Measurements from ENCODE around the gene POU3F1. TPM values are rescaled to one million over a fixed set of nuclear protein-coding genes. Genes with fewer than 3 reads are reported as not detected.
"Not testable (repeated sequence)": the region's sequence is repeated elsewhere in the genome, so short reads cannot be mapped to it uniquely, and the experiment has no call there.

POU3F1 gene
- total RNA-seq, 2 experiments from 2014 or later, result not detected

DNA sequence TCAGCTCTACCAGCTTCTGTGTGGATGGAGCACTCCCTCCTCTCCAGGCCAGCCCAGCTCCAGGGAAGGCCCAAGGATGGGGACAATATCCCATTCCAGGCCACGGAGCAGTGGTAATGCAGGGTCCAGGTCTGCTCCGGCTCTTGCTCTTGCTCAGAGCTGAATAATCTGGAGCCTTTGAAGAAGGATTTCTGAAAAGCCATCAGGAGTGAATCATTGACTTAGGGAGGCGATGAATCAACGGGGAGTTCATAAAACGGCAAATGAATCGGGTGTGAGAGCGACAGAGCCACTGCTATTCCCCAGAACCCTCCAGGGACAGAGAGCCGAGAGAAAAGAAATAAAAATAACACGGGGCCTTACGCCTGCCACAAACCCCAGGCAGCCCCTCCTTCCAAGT is 7.7 kb downstream of the POU3F1 start:
- Mint-ChIP-seq H3K27ac (no peak overlapping the region), H3K9me3 (no peaks in the 10 kb centered on the region), H3K4me1 (peaks cover under 1% of the 10 kb centered on the region), H3K36me3 (ENCODE audit: low read depth) (no peaks in the 10 kb centered on the region), H3K27me3 (peaks cover 34% of the 10 kb centered on the region), H3K4me3 (no peak overlapping the region)
- ChIA-PET CTCF (interaction anchor here (1.4 kb wide), 1 partner anchor 9 kb away, joined by 4 read pairs; no protein-coding TSS in a partner anchor), POLR2A (no interaction called here)
- no peak for DNase-seq

GRCh38 chr1:38037221-38037939 is 9.2 kb downstream of the POU3F1 start:
- ChIA-PET CTCF (no interaction called here), POLR2A (no interaction called here)
- Mint-ChIP-seq H3K27me3 (peaks cover 22% of the 10 kb centered on the region), H3K4me1 (no peaks in the 10 kb centered on the region), H3K27ac (no peak overlapping the region), H3K4me3 (no peak overlapping the region), H3K9me3 (no peaks in the 10 kb centered on the region), H3K36me3 (ENCODE audit: low read depth) (no peaks in the 10 kb centered on the region)
- no peak for DNase-seq

DNA sequence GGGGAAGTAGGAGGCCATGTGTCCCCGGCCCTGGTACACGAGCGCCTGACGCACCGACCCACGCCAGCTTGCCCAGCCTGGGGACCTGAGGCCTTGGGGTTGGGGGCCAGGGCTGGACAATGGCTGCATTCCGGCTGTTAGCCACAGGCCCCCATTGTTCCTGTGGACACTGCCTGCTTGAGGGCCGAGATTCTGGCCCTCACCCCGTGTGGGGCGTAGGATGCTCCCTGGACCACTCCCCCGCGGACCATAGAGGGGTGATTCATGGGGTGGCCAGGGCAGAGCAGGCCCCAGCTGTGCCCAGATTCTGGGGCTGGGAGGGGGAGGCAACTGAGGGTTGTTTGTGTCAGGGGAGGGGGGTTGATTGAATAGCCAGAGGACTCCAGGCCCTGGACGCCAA is 11.7 kb downstream of the POU3F1 start:
- Mint-ChIP-seq H3K27ac (no peak overlapping the region), H3K27me3 (peaks cover 3% of the 10 kb centered on the region), H3K36me3 (ENCODE audit: low read depth) (no peaks in the 10 kb centered on the region), H3K9me3 (no peaks in the 10 kb centered on the region), H3K4me3 (no peak overlapping the region), H3K4me1 (peaks cover 14% of the 10 kb centered on the region)
- DNase-seq, result no peak
- ChIA-PET CTCF (no interaction called here), POLR2A (no interaction called here)

- H3K36me3 Mint-ChIP-seq (ENCODE audit: low read depth); H3K9me3 Mint-ChIP-seq; H3K27me3 Mint-ChIP-seq; H3K4me3 Mint-ChIP-seq; H3K27ac Mint-ChIP-seq; DNase-seq: not testable (repeated sequence)
- peaks cover 33% of the 10 kb centered on the region for H3K4me1 Mint-ChIP-seq
- ChIA-PET POLR2A (interaction anchor here (0.7 kb wide), 1 partner anchor 1737 kb away, joined by 8 read pairs; no protein-coding TSS in a partner anchor), CTCF (interaction anchor here (0.7 to 1.9 kb wide), 3 partner anchors 154 to 803 kb away, joined by 3 to 5 read pairs (median 3); no protein-coding TSS in a partner anchor)
Observed at GRCh38 chr1:38032992-38033391, 13.6 kb downstream of the POU3F1 start.

- H3K36me3 Mint-ChIP-seq (ENCODE audit: low read depth), result no peaks in the 10 kb centered on the region
- no peaks in the 10 kb centered on the region for H3K27me3 Mint-ChIP-seq
- ChIA-PET POLR2A (no interaction called here), CTCF (no interaction called here)
- DNase-seq, result no peak
- H3K27ac Mint-ChIP-seq, result no peak overlapping the region
- H3K9me3 Mint-ChIP-seq, result no peaks in the 10 kb centered on the region
- H3K4me3 Mint-ChIP-seq, result no peak overlapping the region
- H3K4me1 Mint-ChIP-seq, result peaks cover 47% of the 10 kb centered on the region
Observed at GRCh38 chr1:38031513-38031866, 15.1 kb downstream of the POU3F1 start.

DNA sequence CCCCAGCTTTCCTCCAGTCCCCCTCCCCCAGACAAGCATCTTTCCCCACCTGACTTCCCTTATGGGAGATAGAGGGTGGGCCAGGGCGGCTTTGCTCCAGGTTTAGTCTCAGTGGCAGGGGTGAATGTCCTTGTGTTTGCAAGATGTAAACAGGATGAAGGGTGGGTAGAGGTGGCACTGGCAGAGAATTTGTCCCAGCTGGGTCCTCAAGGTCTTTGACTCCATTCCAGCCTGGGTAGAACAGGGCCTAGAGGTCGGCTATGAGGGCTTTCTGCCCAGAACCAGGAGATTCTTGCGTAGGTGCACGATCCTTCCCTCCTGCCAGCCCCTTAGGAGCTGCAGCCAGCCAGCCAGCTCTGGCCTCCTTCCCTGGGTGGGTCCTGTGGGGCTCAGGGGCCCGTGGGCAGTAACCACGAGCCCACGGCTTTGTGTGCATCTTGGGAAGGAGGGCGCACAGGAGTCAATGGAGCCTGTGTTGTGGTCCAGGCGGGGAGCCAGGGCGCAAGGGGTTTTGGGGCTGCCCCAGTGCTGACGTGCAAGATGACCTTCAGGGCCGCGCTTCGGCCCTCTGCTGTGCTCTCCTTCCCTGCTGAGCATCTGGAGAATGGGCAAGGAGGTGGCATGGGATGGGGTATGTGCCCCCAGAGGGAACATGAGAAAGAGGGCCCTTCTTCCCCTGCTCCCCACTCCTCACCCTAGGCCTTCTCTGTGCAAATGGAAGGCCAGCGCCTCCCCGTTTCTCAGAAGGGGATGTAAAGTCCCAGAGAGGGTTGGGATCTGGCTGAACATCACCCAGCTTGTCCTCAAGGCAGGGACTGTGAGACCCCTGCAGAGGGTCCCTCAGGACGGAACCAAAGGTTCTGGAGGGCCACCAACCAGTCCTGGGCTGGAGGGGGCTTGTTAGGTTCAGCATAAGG is 15.7 kb downstream of the POU3F1 start:
- no peak for DNase-seq
- POLR2A ChIA-PET, result interaction anchor here (0.7 kb wide), 1 partner anchor 338 kb away, joined by 3 read pairs; no protein-coding TSS in a partner anchor
- H3K27ac Mint-ChIP-seq, result peak overlapping the region; percentile 80
- no peaks in the 10 kb centered on the region for H3K36me3 Mint-ChIP-seq (ENCODE audit: low read depth)
- H3K4me3 Mint-ChIP-seq, result no peak overlapping the region
- H3K27me3 Mint-ChIP-seq, result no peaks in the 10 kb centered on the region
- H3K9me3 Mint-ChIP-seq, result no peaks in the 10 kb centered on the region
- H3K4me1 Mint-ChIP-seq, result peaks cover 47% of the 10 kb centered on the region
- CTCF ChIA-PET, result interaction anchor here (0.5 to 2.2 kb wide), 4 partner anchors 9 to 864 kb away, joined by 3 to 6 read pairs (median 4); no protein-coding TSS in a partner anchor

GRCh38 chr1:38029685-38030511 is 16.7 kb downstream of the POU3F1 start:
- Mint-ChIP-seq H3K27ac (peak overlapping the region; percentile 80), H3K4me3 (peak overlapping the region; percentile 19), H3K4me1 (peaks cover 47% of the 10 kb centered on the region), H3K36me3 (ENCODE audit: low read depth) (peaks cover 2% of the 10 kb centered on the region), H3K27me3 (no peaks in the 10 kb centered on the region), H3K9me3 (no peaks in the 10 kb centered on the region)
- CTCF ChIA-PET, result interaction anchor here (0.7 to 2.2 kb wide), 6 partner anchors 9 to 865 kb away, joined by 3 to 6 read pairs (median 4); no protein-coding TSS in a partner anchor
- DNase-seq, result peak; percentile 57
- POLR2A ChIA-PET, result interaction anchor here (0.6 to 0.7 kb wide), 3 partner anchors 12 to 337 kb away, joined by 3 to 5 read pairs (median 4); no protein-coding TSS in a partner anchor

DNA sequence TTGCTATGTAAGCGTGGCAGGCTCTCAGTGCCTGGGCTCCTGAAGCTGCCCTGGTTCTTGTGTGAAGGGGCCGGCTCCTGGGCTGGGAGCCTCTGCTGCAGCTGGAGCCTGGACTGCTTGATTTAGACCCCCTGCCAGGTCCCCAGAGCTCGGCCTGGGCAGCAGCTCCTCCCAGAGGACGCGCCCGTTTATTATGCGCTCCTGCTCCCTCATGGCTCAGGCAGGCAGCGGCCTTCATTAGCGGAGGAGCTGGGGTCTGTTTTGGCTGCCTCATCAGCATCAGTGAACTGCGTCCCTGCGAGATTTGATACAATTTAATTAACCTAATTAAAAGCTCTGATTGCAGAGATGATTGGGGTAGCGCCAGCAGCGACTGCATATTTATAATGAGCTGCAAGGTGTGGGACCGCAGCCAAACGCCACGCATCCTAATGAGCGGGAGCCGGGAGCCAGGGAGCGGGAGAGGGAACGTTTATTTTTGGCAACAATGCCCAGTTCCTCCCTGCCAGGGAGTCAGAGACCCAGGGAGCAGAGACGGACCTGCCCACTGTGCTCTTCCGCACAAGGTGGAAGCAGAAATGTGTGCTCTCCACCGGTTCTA is 17.4 kb downstream of the POU3F1 start:
- no peaks in the 10 kb centered on the region for H3K9me3 Mint-ChIP-seq
- no peak for DNase-seq
- peaks cover 47% of the 10 kb centered on the region for H3K4me1 Mint-ChIP-seq
- ChIA-PET POLR2A (no interaction called here), CTCF (interaction anchor here (1.2 to 2.2 kb wide), 4 partner anchors 9 to 20 kb away, joined by 3 to 6 read pairs (median 4); no protein-coding TSS in a partner anchor)
- no peaks in the 10 kb centered on the region for H3K27me3 Mint-ChIP-seq
- H3K4me3 Mint-ChIP-seq, result no peak overlapping the region
- peaks cover 5% of the 10 kb centered on the region for H3K36me3 Mint-ChIP-seq (ENCODE audit: low read depth)
- H3K27ac Mint-ChIP-seq, result peak overlapping the region; percentile 31

- no peak for DNase-seq
- Mint-ChIP-seq H3K9me3 (no peaks in the 10 kb centered on the region), H3K27ac (peak overlapping the region; percentile 54), H3K27me3 (no peaks in the 10 kb centered on the region), H3K4me3 (no peak overlapping the region), H3K36me3 (ENCODE audit: low read depth) (peaks cover 8% of the 10 kb centered on the region), H3K4me1 (peaks cover 47% of the 10 kb centered on the region)
- ChIA-PET CTCF (interaction anchor here (0.9 to 1.5 kb wide), 3 partner anchors 13 to 20 kb away, joined by 3 read pairs; no protein-coding TSS in a partner anchor), POLR2A (no interaction called here)
Observed at GRCh38 chr1:38028671-38029070, 17.9 kb downstream of the POU3F1 start.

- Mint-ChIP-seq H3K9me3 (no peaks in the 10 kb centered on the region), H3K36me3 (ENCODE audit: low read depth) (peaks cover 10% of the 10 kb centered on the region), H3K4me1 (peaks cover 47% of the 10 kb centered on the region), H3K4me3 (no peak overlapping the region), H3K27ac (peak overlapping the region; percentile 54), H3K27me3 (no peaks in the 10 kb centered on the region)
- DNase-seq, result peak; percentile 30
- ChIA-PET POLR2A (no interaction called here), CTCF (interaction anchor here (0.5 to 1.5 kb wide), 4 partner anchors 10 to 507 kb away, joined by 3 read pairs; no protein-coding TSS in a partner anchor)
Observed at GRCh38 chr1:38028105-38028591, 18.4 kb downstream of the POU3F1 start.

DNA sequence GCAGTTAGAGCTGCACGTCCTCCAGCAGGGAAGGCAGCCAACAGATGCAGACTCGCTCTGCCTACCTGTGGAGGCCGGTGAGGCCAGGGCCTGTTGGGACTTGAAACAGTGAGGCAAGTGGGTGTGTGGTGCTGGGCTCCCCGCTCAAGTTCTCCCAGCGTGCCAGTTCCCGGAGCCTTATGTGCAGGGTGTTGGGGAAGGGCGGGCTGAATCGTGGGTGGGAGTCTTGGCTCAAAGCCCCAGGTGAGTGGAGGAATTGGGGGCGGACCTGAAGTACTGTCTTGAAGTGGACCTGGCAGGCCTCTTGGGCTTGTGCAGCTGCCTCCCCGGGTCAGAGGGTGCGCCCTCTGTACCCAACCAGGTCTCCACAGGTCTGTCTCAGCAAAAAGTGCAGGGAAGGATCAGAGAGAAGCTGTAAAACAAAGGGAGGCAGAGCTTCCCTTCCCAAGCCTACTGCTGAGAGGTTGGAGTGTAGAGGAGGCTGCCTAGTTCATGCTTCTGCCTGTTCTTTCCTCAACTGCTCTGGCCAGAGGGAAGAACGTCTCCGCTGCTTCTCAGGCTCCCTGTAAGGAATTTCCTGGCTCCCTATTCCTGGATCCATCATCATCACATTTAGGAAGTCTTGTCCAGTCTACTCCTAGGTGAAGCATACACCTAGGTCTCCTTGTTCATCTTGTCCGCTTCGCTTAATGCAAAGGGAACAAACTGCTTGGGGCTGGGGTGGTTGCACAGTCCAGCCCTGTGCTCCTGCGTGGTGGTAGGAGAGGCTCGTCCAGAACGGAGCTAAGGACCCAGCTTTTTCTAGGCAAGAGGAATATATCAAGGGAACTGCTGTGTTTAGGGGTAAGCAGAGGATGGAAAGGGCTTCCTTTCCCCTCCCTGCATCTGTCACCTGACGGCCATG is 19.1 kb downstream of the POU3F1 start:
- Mint-ChIP-seq H3K9me3 (no peaks in the 10 kb centered on the region), H3K4me1 (peaks cover 47% of the 10 kb centered on the region), H3K27ac (no peak overlapping the region)

More for the DNA sequence above, 19.1 kb downstream of the POU3F1 start:
- POLR2A ChIA-PET, result no interaction called here
- Mint-ChIP-seq H3K4me3 (no peak overlapping the region), H3K36me3 (ENCODE audit: low read depth) (peaks cover 13% of the 10 kb centered on the region), H3K27me3 (no peaks in the 10 kb centered on the region)
- no peak for DNase-seq
- CTCF ChIA-PET, result interaction anchor here (0.5 to 2.3 kb wide), 7 partner anchors 9 to 508 kb away, joined by 3 to 7 read pairs (median 3); no protein-coding TSS in a partner anchor
